GM21619 (cell line): ENCODE measurements around the gene GNB5.

Experiments used
- ATAC-seq: cut with Tn5 transposase; IDR thresholded peaks from one replicate; pipeline ENCODE4 v1.9.1; 2021; ENCODE audit not compliant: unreplicated experiment

The GNB5 gene

GRCh38 chr15:52071570-52071969 lies 119.6 kb downstream of the GNB5 start:
- no peak for ATAC-seq

GRCh38 chr15:52069559-52069958 lies 121.6 kb downstream of the GNB5 start:
- no peak for ATAC-seq

- ATAC-seq: no peak
Observed at GRCh38 chr15:52068004-52068615, 123.1 kb downstream of the GNB5 start.

- ATAC-seq: no peak
Observed at GRCh38 chr15:52067545-52067926, 123.7 kb downstream of the GNB5 start.

- no peak for ATAC-seq
Observed at GRCh38 chr15:52066842-52067544, 124.2 kb downstream of the GNB5 start.
